Testis (tissue), 2 donors: Measurements from ENCODE around the gene GCHFR.

ENCODE experiments used
- POLR2A ChIP-seq: fragments of 450-650 bp; IDR thresholded peaks from one replicate; pipeline ENCODE4 v1.6.1; 2017; ENCODE audit warnings: antibody characterized with exemption, mild to moderate bottlenecking, moderate library complexity
- TF ChIP-seq, protein P1 (sequence below), 3 experiments: fragments of 450-650 bp in 2 of 3; fragments of 200-600 bp in 1 of 3; sonication (generic) in 1 of 3; IDR thresholded peaks; one replicate each; pipeline ENCODE4 v1.5.1; 2016 to 2019; ENCODE audit warnings: antibody characterized with exemption in 3 of 3, mild to moderate bottlenecking in 2 of 3, moderate library complexity in 1 of 3

DNA sequence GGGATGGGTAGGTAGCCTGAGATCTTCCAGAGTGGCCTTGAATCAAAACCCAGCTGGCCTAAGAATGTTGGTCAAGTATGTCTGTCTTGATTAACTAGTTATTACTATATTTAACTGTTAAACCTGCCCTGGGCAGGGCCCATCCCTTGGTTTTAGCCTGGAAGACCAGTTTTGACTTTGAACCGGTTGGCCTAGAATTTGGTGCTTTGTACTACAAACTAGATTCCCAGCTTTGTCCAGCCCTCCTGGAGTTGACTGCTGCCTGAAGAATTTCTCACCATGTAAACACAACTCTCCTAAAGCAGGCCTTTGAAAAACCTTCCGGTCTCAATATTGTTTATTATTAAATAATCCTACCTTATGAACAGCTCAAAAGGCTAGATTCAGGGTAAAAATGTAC, 21.9 kb downstream of the GCHFR start:
- TF ChIP-seq, protein P1, sequence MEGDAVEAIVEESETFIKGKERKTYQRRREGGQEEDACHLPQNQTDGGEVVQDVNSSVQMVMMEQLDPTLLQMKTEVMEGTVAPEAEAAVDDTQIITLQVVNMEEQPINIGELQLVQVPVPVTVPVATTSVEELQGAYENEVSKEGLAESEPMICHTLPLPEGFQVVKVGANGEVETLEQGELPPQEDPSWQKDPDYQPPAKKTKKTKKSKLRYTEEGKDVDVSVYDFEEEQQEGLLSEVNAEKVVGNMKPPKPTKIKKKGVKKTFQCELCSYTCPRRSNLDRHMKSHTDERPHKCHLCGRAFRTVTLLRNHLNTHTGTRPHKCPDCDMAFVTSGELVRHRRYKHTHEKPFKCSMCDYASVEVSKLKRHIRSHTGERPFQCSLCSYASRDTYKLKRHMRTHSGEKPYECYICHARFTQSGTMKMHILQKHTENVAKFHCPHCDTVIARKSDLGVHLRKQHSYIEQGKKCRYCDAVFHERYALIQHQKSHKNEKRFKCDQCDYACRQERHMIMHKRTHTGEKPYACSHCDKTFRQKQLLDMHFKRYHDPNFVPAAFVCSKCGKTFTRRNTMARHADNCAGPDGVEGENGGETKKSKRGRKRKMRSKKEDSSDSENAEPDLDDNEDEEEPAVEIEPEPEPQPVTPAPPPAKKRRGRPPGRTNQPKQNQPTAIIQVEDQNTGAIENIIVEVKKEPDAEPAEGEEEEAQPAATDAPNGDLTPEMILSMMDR (IDR thresholded peaks at IDR 0.05), result no peak
- TF ChIP-seq POLR2A, result no peak
